Retina (tissue), 1 donor: ENCODE data around the gene DIP2C.
"Not testable (repeated sequence)": the region's sequence is repeated elsewhere in the genome, so short reads cannot be mapped to it uniquely, and the experiment has no call there.

Experiments
- DNase-seq: peaks from one replicate; pipeline ENCODE4 v3.0.0-alpha.2; 2016

The DIP2C gene

DNA sequence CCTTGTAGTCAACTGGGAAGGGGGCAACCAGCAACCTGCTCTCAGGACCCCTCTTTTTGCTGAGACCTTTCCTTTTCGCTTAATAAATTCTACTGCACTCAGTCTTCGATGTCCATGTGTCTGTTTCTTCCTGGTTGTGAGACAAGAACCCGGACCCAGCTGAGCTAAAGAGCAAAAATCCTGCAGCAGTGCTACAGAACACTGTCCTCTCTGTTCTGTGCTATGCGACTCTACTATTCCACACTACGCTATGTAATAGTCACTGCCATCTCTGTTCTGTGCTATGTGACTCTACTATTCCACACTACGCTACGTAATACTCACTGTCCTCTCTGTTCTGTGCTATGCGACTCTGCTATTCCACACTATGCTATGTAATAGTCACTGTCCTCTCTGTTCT, 34.3 kb downstream of the DIP2C start:
- DNase-seq: no peak

DNA sequence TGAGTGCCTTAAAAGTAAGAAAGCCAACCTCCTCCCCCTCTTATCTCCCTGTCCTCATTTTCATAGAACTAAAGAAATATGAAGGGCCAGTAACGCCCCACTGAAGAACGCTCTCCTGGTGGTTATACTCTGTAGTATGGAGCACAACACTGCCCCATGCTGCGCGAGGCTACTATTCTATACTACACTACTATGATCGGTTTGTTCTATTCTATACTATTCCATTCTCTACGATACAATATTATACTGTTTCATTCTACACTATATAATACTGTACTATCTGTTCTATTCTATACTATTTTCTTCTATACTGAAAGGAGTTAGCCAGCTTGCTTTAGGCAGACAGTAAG, 34.8 kb downstream of the DIP2C start:
- DNase-seq: no peak

DNA sequence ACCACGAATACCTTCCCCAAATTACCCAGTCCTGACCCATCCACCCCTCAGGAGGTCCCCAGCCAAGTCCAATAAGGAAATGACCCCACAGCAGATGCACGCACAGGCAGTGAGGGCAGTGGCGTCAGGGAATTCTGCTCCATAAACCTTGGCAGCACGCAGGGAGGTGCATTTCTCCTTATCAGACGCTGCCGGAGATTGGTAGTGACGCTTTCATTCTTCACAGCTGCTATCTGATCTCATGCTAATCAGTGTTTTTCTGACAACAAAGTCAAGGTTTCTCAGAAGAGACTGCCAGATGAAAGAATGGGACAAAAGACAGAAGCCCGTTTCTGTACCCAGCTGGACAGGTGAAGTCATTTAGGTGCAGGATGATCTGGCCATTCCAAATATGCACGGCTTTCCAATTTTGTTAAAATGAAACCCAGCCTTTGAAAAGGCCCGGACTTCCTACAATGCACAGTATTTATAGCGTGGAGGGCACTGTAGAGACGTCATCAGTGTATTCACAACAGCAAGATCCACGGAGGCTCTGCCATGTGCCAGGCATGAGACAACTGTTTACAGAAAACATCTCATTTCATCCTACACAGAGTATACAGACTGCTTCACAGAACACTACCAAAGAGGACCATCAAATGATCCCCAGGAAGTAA, 35.3 kb downstream of the DIP2C start:
- DNase-seq: peak; percentile 16

DNA sequence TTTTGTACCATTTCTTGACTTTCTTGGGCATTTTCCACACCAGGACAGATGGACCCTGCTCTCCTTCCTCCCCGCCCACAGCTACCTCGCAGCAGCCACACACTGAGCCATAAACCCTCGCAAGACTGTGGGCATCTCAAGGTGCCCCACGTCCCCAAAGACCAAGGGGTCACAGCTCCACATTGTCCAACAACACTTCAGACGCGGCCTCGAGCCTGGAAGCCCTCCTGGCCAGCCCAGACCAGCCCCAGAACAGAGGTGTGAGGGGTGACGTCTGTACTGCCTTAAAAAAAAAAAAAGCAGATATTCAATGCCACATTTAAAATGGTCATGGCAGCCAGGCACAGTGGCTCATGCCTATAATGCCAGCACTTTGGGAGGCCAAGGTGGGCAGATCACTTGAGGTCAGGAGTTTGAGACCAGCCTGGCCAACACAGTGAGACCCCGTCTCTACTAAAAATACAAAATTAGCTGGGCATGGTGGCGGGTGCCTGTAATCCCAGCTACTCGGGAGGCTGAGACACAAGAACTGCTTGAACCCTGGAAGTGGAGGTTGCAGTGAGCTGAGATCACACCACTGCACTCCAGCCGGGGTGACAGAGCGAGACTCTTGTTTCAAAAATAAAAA, 36.5 kb downstream of the DIP2C start:
- not testable (repeated sequence) for DNase-seq

DNA sequence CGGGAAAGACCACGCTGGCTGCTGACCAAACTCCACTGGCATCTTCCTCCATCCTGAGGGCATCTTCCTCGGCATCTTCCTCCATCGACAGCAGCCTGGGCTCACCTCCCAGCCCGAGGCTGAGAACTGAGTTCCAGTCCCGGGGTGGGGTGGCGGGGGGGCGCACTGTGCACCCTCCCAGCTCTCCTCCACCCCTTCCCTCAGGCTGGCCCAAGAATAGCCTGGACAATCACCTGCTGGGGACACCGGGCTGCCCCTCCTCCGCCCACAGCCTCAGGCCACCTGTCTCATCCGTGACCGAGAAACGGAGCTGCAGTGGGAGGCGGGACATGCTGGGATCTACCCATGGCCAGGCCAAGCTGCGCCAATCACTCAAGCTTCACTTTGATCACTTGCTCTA, 37.2 kb downstream of the DIP2C start:
- no peak for DNase-seq

DNA sequence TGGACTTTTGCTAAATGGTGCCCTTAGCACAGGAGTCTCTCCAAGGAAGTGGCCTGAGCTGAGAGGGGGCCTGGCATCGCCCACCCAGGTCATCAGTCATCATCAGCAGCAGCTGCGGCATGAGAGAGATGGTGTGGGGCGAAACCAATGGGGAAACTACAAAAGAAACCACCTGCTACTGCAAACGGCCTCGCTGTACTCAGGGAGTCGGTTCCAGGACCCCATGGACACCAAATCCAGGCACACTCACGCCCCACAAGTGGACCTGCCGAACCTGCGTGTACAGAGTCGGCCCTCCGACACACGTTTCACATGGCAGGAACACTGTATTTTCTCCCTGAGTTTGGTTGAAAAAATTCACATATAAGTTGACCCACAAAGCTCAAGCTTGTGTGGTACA, 37.8 kb downstream of the DIP2C start:
- DNase-seq: no peak

DNA sequence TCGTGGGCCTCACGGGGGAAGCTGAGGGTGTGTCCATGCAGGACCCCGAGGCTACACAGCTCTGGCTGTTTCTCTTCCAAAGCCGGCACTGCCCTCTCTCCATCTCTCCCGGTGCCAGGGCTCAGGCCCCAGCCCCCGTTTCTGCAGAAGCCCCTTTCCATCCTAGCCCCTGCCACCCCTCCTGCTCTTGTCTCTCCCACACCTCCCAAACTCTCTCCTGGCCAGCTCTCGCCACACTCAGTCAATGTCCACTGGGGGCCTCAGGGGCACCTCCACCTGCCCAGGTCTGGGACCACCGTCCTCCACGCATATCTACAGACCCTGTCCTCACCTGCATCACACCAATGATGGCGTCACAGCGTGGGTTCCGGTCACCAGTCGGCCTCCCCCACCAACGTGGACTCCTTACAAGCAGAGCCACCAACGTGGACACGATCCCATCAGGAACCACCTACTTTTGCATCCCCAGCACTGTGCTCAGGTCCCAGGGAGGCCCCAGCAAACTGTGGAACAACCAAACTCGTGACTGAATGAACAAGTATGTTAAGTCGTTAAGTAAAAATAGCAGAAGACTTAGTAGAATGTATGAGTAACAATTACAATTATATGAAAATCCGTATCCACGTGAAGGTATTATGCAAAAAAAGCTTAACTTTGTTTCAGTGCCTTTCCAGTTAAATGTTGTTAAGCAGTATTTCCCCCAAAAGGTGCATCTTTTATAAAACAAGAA, 38.4 kb downstream of the DIP2C start:
- no peak for DNase-seq

DNA sequence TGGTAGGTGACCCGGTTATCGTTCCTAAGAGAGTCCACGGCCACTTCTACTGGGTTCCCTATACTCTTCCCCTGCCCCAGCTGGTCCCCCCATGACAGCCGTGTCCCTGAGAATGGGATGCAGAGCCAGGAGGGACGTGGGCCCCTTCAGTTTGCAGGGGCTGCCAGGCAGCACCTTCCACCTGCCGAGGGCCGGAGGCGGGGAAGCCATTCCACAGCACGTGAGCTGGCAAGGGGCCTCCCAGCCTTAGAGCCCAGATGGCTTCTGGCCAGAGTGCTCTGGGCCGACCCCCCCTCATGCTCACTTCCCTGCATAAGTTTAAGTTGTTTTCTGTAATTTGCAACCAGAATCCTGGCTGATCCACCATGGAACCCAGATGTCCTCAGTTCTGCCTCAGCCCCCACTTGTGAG, 39.0 kb downstream of the DIP2C start:
- no peak for DNase-seq

DNA sequence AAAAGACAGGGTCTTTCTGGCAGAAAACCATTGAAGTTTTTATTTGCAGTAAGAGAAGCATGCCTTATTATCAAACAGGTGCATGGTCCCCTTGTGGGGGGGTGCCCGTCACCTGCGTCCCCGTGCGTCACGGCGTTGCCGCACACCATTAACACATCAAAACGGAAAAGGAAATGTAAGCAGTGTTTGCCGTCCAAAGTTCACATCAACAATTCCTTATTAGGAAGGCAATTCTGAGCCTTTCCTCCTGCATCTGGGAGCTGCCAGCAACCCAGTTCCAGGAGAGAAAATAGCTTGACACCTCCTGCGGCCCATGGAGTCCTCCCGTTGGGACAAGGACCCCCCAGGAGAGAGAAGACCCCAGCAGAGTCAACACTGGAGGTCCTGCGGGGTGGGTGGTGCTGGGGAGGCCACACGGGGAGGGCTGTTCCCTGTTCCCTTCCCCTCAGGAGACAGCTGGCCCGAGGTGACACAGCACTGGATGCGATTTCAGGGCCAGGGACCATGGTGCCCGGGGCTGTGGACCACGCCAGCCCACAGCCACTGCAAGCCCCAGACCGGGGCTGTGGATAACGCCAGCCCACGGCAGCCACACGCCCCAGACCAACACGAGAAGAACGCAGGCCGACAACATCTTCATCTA, 39.5 kb downstream of the DIP2C start:
- no peak for DNase-seq

DNA sequence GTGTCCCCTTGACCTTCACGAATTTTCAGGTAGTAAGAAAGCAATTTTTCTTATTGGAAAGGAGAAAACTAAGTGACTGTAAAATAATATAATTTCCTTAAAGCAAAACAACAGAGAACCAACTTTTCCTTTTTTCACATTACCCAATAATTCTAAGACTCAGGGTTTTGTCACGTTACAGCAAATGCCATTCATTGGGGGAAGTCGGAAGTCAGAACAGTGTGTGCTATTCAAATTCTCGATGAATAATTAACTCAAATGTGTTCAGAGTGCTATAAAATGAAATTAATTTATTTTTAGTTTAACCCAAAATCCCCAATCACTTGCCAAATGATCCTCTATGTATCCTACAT, 40.0 kb downstream of the DIP2C start:
- no peak for DNase-seq

DNA sequence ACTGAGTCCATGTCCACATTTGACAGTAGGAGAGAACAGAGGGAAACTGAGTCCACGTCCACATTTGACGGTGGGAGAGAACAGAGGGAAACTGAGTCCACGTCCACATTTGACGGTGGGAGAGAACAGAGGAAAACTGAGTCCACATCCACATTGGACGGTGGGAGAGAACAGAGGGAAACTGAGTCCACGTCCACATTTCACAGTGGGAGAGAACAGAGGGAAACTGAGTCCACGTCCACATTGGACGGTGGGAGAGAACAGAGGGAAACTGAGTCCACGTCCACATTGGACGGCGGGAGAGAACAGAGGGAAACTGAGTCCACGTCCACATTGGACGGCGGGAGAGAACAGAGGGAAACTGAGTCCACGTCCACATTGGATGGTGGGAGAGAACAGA, 42.4 kb downstream of the DIP2C start:
- not testable (repeated sequence) for DNase-seq

DNA sequence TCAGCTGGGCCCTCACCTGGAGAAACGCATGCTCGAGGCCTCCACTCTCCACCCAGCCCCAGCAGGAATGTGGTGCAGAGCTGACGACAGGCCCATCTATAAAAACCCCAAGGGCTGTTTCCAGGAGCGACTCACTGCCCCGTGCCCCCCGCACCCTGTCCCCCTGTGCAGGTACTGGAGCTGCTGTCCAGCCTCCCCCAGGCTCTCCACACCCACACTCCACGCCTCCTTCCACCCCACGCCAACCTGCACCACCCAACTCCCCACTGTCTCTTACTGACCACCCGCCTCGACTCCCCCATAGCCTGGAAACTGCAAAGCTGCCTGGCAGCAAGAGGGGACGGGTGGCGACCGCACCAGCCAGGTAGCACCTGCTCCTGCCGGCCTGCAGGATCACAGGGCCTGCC, 43.3 kb downstream of the DIP2C start:
- DNase-seq: peak; percentile 9

DNA sequence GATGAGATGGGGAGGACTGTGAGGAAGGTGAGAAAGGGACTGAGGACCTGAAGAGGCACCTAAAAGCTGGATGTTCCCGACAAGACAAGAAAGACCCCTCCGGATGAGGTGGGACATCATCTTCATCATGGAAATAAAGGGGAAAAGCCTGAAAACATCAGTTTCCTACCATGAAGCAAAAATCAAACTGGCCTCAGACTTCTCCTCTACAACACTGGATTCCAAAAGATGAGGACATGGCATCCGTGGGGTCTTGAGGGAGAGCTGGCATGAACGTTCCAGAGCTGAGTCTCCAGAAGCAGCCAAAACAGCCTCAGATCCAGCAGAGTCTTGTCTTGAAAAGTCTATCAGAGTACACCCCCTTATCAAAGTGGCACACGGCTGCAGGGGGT, 44.5 kb downstream of the DIP2C start:
- no peak for DNase-seq

DNA sequence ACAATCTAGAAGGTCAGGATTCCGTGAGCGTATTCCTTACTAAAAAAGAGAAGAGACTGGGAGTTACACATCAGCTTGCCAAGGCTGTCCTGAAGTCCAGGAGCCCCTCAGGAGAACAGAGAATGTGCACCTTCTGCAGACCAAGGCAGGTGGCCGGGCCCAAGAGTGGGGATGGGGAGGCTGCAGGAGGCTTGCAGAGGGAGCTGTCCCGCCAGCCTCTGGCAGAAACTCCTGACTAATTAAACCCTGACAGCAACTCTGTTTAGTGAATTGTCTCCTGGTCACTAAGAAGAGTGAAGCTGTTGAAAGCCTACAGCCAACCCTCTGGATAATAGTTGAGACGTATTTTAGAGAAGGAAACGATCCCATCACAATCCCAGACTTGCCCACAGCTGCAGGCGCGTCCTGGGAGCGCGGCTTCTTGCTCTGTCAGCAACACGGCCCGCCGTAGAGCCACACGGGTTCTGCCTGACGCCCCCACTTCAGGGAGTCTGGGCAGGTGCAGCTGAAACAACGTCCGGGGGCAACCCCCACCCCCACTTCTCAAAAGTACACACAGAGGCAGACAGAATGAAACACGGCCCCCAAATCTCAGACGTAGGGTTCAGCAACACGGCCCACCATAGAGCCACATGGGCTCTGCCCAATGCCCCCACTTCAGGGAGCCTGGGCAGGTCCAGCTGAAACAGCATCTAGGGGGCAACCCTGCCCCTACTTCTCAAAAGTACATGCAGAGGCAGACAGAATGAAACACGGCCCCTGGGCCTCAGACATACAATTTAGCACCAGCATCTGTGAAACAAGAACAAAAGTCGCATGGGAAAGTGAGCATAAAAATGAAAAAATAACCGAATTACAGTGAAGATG, 45.2 kb downstream of the DIP2C start:
- no peak for DNase-seq

DNA sequence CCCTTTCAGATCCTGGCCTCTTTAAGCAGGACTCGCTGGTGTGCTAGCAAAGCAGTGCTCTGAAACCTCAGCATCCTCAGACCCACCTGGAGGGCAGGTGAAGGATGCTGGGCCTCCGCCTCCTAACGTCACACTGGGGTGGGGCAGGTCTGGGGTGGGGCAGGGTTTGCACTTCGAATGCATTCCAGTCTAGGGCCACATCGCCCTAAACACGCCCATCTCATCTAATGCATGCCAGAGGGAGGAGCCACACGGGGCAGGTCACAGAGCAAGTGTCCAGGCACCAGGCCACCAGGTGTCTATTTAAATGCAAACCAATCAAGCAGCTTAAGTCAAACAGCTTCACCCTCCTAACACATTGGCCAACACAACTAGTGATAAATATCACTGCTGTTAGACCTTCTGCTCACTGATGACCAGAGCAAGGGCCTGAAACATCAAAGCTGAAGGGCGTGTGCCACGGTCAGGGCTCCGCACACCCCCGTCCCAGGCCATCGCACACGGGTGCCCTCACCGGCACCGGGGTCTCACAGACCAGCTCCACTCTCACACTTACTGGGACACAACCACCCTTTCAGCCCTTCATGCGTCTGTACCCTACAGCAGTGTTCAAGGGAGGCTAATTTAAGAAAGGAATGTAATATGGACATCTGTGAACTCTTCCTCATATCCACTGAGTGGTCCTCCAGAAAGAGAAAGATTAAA, 47.1 kb downstream of the DIP2C start:
- no peak for DNase-seq

DNA sequence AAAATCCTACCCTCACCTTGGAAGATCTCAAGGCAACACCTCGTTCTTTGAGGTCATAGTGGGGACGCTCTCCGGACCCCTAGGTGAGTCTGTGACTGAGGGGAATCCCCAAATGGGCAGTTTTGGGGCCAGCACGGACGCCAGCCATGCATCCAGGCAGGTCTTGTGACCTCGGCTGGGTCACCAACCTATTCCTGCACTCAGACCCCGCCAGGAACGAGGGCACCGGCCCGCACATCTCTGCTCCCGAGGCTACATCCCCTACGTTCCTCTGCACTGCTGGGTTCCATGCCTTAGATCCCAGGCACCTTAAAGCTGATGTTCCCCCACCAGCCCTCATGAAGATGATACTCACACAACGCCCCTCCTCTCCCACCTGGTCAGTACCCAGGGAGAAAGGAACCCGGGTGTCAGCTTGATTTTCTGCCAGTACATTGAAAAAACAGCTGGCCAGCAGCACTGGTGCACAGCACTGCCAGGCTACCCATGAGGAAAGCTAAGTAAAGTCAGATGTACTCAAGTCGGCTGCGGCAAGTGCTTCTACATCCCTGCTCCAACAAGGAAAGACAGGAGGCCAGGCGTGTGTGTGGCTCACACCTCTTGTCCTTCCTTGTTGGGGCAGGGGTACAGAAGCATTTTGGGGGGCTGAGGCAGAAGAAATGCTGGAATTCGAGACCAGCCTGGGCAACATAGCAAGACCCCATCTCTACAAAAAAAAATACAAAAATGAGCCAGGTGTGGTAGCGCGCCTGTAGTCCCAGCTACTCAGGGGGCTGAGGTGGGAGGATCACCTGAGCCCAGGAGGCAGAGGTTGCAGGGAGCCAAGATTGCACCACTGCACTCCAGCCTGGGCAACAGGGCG, 48.1 kb downstream of the DIP2C start:
- no peak for DNase-seq

DNA sequence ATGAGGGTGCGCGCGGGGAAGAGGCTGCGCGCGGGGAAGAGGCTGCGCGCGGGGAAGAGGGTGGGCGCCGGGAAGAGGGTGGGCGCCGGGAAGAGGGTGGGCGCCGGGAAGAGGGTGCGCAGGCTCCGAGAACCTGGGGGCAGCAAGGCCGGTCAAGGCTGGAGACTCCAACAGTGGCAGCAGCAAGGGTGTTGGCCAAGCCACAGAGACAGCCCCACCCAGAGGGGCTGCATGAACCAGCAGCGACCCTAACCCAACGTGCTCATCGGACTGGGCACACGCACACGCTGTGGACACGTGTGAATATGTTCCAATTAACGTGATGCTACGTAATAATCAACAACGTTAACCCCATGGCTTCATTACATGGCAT, 48.8 kb downstream of the DIP2C start:
- no peak for DNase-seq

DNA sequence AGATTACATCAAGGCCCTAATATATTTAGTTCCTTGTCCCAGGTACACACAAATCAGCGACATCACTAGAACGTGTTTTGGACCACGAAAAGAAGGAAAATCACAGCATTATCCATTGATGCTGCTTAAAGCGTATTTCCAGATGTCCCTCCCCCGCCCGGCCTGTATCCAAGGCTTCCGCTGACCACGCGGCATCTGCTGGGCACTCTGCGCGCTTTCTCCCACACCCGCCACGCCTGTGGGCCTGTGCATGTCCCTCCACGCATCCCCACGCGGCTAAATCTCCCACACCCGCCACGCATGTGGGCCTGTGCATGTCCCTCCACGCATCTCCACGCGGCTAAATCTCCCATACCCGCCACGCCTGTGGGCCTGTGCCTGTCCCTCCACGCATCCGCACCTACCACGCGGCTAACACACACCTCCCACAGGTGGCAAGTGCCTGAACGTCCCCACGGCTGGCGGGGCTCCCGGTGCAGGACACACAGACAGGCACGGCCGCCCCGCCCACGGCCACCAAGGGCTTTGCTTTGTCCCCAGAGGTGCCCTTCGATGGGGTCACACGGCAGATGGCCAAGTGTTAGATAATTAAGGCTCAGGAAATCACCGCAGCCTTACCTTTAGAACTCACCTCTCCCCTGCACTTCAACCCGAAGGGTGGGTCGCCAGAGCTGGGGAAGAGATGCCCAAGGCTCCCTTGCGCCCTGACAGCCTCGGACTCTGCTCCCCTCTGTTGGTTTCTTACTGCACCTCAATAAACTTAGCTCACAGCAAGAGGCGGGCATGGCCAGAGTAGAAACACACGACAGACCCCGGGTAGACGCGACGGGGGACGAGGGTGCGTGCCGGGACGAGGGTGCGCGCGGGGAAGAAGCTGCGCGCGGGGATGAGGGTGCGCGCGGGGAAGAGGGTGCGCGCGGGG, 49.5 kb downstream of the DIP2C start:
- DNase-seq: no peak

DNA sequence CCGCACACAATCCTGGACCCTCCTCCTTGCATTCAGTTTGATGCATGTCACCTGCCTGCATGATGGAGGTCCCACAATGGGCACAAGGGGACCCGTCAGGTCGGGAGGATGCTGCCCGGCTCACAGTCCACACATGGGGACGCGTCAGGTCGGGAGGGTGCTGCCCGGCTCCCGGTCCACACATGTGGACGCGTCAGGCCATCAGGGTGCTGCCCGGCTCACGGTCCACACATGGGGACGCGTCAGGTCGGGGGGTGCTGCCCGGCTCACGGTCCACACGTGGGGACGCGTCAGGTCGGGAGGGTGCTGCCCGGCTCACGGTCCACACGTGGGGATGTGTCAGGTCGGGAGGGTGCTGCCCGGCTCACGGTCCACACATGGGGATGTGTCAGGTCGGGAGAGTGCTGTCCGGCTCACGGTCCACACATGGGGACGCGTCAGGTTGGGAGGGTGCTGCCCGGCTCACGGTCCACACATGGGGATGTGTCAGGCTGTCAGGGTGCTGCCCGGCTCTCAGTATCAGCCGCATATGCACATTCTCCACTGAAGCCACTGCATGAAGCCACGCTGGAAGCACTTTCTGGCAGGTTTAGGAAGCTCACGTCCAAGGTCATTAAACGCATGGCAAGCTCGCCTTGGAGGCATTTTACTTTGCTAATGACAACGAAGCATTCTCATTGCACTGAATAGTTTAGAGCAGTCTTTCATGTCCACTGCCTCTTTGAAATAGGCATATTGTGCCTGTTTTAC, 50.3 kb downstream of the DIP2C start:
- peak; percentile 14 for DNase-seq
